Gastroesophageal sphincter (tissue), 4 donors: ENCODE measurements around the gene NEU3. TPM values are rescaled to one million over a fixed set of nuclear protein-coding genes. Genes with fewer than 3 reads are reported as not detected.

Experiments used
- ATAC-seq: fragments of 150-250 bp; one replicate; pipeline ENCODE4 v1.9.1; 2016; ENCODE audit warnings: mild to moderate bottlenecking, moderate library complexity
- H3K27ac ChIP-seq, 4 donors: fragments of 200-600 bp; sonication (generic) in 3 of 4; 1 replicate in 3 of 4; 2 replicates in 1 of 4; pipeline ENCODE4 v1.5.1; 2016 to 2019
- H3K27me3 ChIP-seq: fragments of 200-600 bp; sonication (generic); one replicate; pipeline ENCODE4 v1.5.1; 2019
- H3K36me3 ChIP-seq, 2 donors: fragments of 200-600 bp; sonication (generic); one replicate each; pipeline ENCODE4 v1.5.1; 2019; ENCODE audit warnings: control low read depth in 1 of 2
- H3K4me1 ChIP-seq, 3 donors: fragments of 200-600 bp; sonication (generic); 1 replicate in 2 of 3; 2 replicates in 1 of 3; pipeline ENCODE4 v1.5.1; 2016 to 2019; ENCODE audit warnings: control low read depth in 2 of 3
- H3K4me3 ChIP-seq, 2 donors: fragments of 200-600 bp; sonication (generic); one replicate each; pipeline ENCODE4 v1.5.1; 2019; ENCODE audit warnings: mild to moderate bottlenecking in 1 of 2, moderate library complexity in 1 of 2
- H3K9me3 ChIP-seq, 3 donors: fragments of 200-600 bp; sonication (generic); one replicate each; pipeline ENCODE4 v1.5.1; 2017 to 2019; ENCODE audit warnings: control low read depth in 2 of 3
- EP300 ChIP-seq: sonication (generic); formaldehyde crosslinking; IDR thresholded peaks from one replicate; pipeline ENCODE4 v1.6.1; 2017; ENCODE audit warnings: antibody characterized with exemption, mild to moderate bottlenecking
- POLR2A ChIP-seq, 2 donors: fragments of 450-650 bp; IDR thresholded peaks; one replicate each; pipeline ENCODE4 v1.6.1; 2017; ENCODE audit warnings: antibody characterized with exemption in 2 of 2, mild to moderate bottlenecking in 2 of 2, moderate library complexity in 1 of 2
- POLR2AphosphoS5 ChIP-seq: sonication (generic); formaldehyde crosslinking; IDR thresholded peaks from one replicate; pipeline ENCODE4 v1.6.1; 2017; ENCODE audit warnings: antibody characterized with exemption
- WGBS, 2 donors: methylation state at CpG; one replicate each; pipeline ENCODE4 v1.1.5; 2018; ENCODE audit warnings: low coverage in 1 of 2; 5-methylcytosine and 5-hydroxymethylcytosine counted together
- total RNA-seq, 4 donors: library from RNA; depleted of rRNA; stranded (reverse); fragments of >200 nt; gene quantifications; one replicate each; pipeline ENCODE4 v1.1.0, GENCODE V29; 2016
- TF ChIP-seq, protein P1 (sequence below), 4 experiments: fragments of 200-600 bp in 2 of 4; fragments of 450-650 bp in 2 of 4; sonication (generic) in 1 of 4; IDR thresholded peaks; one replicate each; pipeline ENCODE4 v1.5.1; 2017 to 2019; ENCODE audit warnings: antibody characterized with exemption in 4 of 4, mild to moderate bottlenecking in 2 of 4, moderate library complexity in 2 of 4

Gene NEU3
- total RNA-seq, 4 donors from 2014 or later, result 4.1 to 7.5 (median 6.0) TPM

GRCh38 chr11:75023446-75024067, 34.8 kb downstream of the NEU3 start:
- Histone ChIP-seq H3K4me3 (no peak overlapping the region), H3K36me3 (no peaks in the 10 kb centered on the region), H3K27me3 (no peaks in the 10 kb centered on the region), H3K27ac (no peak overlapping the region), H3K9me3 (no peaks in the 10 kb centered on the region), H3K4me1 (no peaks in the 10 kb centered on the region)
- 90 to 98% methylated on average over 2 to 4 of the region's 6 CpGs for WGBS, 2 donors
- ATAC-seq, result no peak
- no peak for TF ChIP-seq POLR2AphosphoS5
- TF ChIP-seq, protein P1, sequence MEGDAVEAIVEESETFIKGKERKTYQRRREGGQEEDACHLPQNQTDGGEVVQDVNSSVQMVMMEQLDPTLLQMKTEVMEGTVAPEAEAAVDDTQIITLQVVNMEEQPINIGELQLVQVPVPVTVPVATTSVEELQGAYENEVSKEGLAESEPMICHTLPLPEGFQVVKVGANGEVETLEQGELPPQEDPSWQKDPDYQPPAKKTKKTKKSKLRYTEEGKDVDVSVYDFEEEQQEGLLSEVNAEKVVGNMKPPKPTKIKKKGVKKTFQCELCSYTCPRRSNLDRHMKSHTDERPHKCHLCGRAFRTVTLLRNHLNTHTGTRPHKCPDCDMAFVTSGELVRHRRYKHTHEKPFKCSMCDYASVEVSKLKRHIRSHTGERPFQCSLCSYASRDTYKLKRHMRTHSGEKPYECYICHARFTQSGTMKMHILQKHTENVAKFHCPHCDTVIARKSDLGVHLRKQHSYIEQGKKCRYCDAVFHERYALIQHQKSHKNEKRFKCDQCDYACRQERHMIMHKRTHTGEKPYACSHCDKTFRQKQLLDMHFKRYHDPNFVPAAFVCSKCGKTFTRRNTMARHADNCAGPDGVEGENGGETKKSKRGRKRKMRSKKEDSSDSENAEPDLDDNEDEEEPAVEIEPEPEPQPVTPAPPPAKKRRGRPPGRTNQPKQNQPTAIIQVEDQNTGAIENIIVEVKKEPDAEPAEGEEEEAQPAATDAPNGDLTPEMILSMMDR (IDR thresholded peaks at IDR 0.05), result no peak
- no peak for TF ChIP-seq EP300
- no peak for TF ChIP-seq POLR2A (IDR thresholded peaks at IDR 0.05)

DNA sequence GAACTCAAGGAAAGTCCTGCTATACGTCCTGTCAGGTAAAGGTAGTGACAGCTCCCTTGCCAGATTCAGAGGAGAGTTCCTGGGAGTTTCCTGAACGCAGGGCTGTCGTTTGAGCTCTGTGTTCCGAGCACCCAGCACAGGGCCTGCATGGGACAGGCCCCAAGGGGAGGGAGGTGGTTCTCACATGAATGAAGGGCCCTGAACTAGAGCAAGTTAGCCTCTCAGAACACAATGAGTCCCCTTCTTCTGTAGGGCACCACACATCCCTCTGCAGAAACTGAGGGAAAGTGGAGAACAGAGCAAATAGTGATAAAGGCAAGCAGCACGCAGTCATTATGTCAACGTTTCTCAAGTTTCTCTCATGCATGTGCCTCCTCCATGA, 35.3 kb downstream of the NEU3 start:
- no peaks in the 10 kb centered on the region for H3K27me3 ChIP-seq
- no peak overlapping the region for H3K27ac ChIP-seq
- WGBS, 2 donors, result 76% methylated on average over 3 of the region's 6 CpGs; no CpG with 5 or more reads in 1 of the 2 donors
- H3K4me1 ChIP-seq, result no peaks in the 10 kb centered on the region
- no peak overlapping the region for H3K4me3 ChIP-seq
- no peaks in the 10 kb centered on the region for H3K9me3 ChIP-seq
- H3K36me3 ChIP-seq, result no peaks in the 10 kb centered on the region
- no peak for ATAC-seq
- no peak for TF ChIP-seq EP300

GRCh38 chr11:75024764-75025211, 36.1 kb downstream of the NEU3 start:
- H3K4me3 ChIP-seq, result no peak overlapping the region
- H3K27me3 ChIP-seq, result peaks cover 5% of the 10 kb centered on the region
- no peak overlapping the region for H3K27ac ChIP-seq
- H3K9me3 ChIP-seq, result no peaks in the 10 kb centered on the region
- H3K4me1 ChIP-seq, result no peaks in the 10 kb centered on the region
- TF ChIP-seq POLR2AphosphoS5 (no peak), EP300 (no peak), POLR2A (IDR thresholded peaks at IDR 0.05) (no peak)
- TF ChIP-seq, protein P1 (IDR thresholded peaks at IDR 0.05), result no peak
- no peak for ATAC-seq
- H3K36me3 ChIP-seq, result no peaks in the 10 kb centered on the region
- WGBS, 2 donors, result 50% methylated on average over 1 of the region's 1 CpG; no CpG with 5 or more reads in 1 of the 2 donors

- H3K4me1 ChIP-seq, result no peaks in the 10 kb centered on the region
- peaks cover 9% of the 10 kb centered on the region for H3K27me3 ChIP-seq
- no peak overlapping the region for H3K4me3 ChIP-seq
- no peak for ATAC-seq
- TF ChIP-seq, protein P1 (IDR thresholded peaks at IDR 0.05), result no peak
- TF ChIP-seq POLR2A (IDR thresholded peaks at IDR 0.05), result no peak
- no peak for TF ChIP-seq EP300
- TF ChIP-seq POLR2AphosphoS5, result no peak
- 100% methylated on average over 1 of the region's 1 CpG; no CpG with 5 or more reads in 1 of the 2 donors for WGBS, 2 donors
- no peaks in the 10 kb centered on the region for H3K36me3 ChIP-seq
- no peaks in the 10 kb centered on the region for H3K9me3 ChIP-seq
- H3K27ac ChIP-seq, result no peak overlapping the region
Observed at GRCh38 chr11:75025561-75025960, 36.8 kb downstream of the NEU3 start.

- no peak overlapping the region for H3K4me3 ChIP-seq
- no peaks in the 10 kb centered on the region for H3K9me3 ChIP-seq
- H3K4me1 ChIP-seq, result no peaks in the 10 kb centered on the region
- no peak overlapping the region for H3K27ac ChIP-seq
- TF ChIP-seq POLR2AphosphoS5, result no peak
- no peak for TF ChIP-seq POLR2A (IDR thresholded peaks at IDR 0.05)
- TF ChIP-seq EP300, result no peak
- TF ChIP-seq, protein P1 (IDR thresholded peaks at IDR 0.05), result no peak
- no peak for ATAC-seq
- peaks cover 9% of the 10 kb centered on the region for H3K27me3 ChIP-seq
- H3K36me3 ChIP-seq, result no peaks in the 10 kb centered on the region
Observed at GRCh38 chr11:75028321-75028720, 39.6 kb downstream of the NEU3 start.
